Fibroblast of pulmonary artery (primary cell): ENCODE results near the gene EML4.
"Not testable (repeated sequence)": the region's sequence is repeated elsewhere in the genome, so short reads cannot be mapped to it uniquely, and the experiment has no call there.

ENCODE experiments used
- DNase-seq: peaks from one replicate; pipeline ENCODE4 v3.0.0-alpha.2; 2010; ENCODE audit warnings: low read depth
- H3K4me3 ChIP-seq: replicated peaks from 2 replicates; pipeline ENCODE4 v1.5.1; 2011; ENCODE audit warnings: low read depth, mild to moderate bottlenecking, control low read depth, low read length, moderate library complexity
- CTCF ChIP-seq: IDR thresholded peaks from 2 replicates; pipeline ENCODE4 v1.5.1; 2011; ENCODE audit warnings: mild to moderate bottlenecking, control low read depth, low read length, inconsistent platforms; ENCODE audit errors: missing control alignments

The EML4 gene

DNA sequence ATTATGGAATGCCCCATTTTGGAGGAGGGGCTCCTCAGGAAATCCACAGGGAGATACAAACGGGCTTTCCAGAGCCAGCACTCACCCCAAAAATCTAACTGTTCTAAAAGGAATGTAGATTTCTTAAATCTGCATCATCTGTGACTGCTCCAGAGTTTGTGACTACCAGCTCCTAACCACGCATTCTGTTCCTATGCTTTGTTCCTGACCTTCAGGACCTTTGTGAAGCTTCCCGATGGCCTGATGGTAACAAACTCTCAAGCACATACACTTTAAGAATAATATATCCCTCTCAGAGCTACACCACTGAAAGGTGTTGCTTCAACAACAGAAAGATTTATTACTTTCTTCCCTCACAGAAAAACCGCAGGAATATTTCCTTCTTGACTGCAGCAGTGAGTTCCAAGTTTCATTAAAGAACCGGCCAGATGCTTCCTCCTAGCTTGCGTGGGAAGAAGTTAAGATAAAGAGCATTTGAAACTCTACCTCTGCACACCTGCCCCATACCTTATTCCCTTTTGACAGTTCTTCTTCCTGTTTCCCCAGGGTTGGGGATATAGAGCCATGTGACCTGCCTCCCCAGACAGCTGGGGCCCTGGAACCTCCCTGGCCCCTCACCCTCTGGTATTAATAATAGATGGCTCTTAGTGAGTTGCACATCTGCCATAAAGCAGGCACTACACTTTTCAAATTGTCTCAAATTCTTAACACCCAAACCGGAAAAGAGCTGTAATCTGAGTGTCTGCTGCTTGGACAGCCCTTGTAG lies 40.2 kb upstream of the EML4 start:
- no peak for DNase-seq
- TF ChIP-seq CTCF = no peak
- no peak overlapping the region for H3K4me3 ChIP-seq

DNA sequence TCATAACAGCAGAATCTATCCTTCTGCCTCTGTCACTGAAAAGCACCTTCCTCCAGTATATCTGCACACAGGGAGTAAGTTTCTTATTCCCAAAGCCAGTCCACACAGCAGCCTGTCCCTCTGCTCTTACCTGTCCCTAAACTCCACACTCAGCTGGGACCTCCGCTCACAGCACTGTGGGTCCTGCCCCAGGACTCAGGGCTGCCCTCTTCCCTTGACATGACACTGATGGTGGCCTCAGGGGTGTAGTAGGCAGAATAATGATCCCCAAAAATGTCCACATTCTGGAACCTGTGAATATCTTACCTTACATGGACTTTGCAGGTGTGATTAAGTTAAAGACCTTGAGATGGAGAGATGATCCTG lies 39.7 kb upstream of the EML4 start:
- no peak overlapping the region for H3K4me3 ChIP-seq

DNA sequence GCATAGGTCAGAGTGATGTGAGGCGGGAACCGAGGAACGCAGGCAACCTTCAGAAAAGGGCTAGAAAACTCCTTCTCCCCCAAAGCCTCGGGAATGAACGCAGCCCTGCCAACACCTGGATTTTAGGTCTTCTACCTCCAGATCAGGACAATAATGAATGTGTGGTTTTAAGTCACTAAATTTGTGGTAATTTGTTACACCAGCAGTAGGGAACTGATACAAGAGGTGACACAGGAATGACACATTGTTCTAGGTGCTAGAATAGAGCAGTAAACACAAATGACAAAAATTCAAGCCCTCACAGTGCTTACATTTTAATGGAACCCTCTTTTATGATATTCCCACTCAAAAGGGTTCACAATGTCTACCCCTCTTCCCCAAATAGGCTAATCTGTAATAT lies 39.2 kb upstream of the EML4 start:
- no peak for DNase-seq
- H3K4me3 ChIP-seq = no peak overlapping the region
- no peak for TF ChIP-seq CTCF

More for the DNA sequence above, 39.7 kb upstream of the EML4 start:
- no peak for TF ChIP-seq CTCF
- DNase-seq = no peak

GRCh38 chr2:42130858-42131257 lies 38.3 kb upstream of the EML4 start:
- H3K4me3 ChIP-seq, DNase-seq: not testable (repeated sequence)

DNA sequence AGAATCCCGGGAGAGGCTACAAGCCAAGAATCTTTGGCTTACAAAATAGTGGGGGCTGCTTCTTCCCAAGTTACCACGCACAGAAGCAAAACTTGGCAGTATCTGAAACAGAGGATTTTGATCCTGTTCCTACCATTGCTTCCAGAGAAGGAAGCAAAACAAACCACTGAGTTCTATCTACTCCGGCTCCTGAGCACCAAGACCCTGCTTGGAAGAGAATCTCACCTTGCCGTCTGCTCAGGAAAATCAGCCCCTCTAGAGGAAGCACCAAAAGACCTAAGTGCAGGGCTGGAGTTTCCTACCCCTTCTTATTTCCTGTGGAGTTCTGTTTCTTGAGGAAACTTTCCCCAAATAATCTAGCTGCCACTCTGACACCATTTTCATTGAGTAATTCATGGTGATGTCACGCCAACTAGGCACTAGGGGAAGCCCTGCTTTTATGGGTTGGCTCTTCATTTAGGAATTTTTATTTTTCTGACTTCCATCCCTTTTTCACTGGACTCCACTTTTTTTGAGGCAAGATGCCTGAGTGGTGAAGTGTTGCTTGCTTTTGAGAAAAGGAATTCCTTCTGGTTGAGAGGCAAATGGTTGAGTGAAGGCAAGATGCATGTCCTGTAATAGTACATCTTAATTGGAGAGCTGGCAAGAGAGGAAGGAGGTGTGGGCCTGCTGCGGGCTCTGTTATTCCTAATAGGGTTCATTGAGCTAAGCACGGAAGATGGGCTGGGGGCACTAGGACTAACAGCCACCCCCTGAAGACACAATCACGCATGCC lies 36.8 kb upstream of the EML4 start:
- DNase-seq = peak; percentile 72
- no peak for TF ChIP-seq CTCF
- H3K4me3 ChIP-seq = no peak overlapping the region

DNA sequence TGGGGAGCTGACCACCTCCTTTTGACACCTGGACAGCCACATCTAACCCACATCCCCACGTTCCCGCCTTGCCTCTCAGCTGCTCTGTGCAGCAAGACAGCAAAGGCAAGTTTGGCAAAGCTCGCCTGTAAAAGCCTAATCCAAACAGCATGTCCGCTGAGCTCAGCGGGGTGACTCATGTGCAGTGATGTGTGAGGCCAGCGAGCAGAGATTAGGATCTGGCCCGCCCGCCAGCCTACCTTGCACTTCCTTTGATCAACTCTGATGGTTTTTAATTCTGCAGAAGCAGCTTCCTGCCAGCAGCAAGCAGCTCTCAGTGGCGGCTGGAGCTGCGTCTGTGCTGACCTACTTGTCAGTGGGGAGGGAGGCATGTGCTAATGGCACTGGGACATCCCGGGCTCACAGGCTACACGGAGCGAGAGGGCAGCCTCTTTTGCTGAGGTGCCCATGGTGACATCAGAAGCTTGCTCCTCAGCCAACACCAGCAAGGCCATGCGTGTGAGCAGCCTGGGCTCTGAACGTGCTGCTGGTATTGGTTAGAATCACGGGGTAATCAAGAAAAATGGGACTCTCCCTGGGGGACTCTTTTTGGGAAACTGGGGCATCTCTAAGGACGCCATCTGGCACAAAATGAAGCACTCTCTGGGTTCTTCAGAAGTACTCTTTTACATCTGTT lies 36.0 kb upstream of the EML4 start:
- no peak for TF ChIP-seq CTCF
- peak; percentile 83 for DNase-seq
- no peak overlapping the region for H3K4me3 ChIP-seq

DNA sequence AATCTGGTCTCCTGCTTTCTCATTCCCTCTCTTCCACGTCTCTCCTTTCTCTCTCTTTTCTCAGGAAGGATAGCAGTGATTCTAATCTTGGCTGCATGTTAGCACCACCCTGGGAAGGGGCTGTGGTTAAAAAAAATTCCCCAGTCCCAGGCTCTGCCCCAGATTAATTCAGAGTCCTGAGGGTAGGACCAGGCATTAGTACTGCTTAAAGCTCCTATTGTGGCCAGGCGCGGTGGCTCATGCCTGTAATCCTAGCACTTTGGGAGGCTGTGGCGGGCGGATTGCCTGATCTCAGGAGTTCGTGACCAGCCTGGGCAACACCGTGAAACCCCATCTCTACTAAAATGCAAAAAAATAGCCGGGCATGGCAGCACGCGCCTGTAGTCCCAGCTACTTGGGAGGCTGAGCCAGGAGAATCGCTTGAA lies 35.4 kb upstream of the EML4 start:
- no peak overlapping the region for H3K4me3 ChIP-seq
- no peak for TF ChIP-seq CTCF
- no peak for DNase-seq

DNA sequence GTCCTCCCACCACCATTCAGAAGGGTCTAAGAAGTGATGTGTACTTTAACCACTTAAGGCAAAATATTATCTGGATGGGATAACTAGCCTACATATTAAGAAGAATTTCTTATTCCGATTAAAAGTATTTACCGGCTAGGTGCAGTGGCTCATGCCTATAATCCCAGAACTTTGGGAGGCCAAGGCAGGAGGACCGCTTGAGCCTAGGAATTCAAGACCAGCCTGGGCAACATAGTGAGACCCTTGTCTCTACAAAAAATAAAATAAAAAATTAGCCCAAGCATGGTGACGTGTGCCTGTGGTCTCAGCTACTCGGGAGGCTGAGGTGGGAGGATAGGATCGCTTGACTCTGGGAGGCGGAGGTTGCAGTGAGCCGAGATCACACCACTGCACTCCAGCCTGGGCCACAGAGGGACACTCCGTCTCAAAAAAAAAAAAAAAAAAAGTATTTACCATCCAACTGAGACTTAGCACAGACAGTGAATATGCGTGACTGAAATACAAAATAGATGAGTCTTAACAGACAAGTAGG lies 34.7 kb upstream of the EML4 start:
- not testable (repeated sequence) for H3K4me3 ChIP-seq

More for the DNA sequence above, 34.7 kb upstream of the EML4 start:
- not testable (repeated sequence) for DNase-seq
